IMR-90 (cell line): Measurements from ENCODE around the gene SIX5. TPM values are rescaled to one million over a fixed set of nuclear protein-coding genes. Genes with fewer than 3 reads are reported as not detected.

Experiments used
- ATAC-seq: fragments of 200-7000 bp; cut with Tn5 transposase; 2 replicates; pipeline ENCODE4 v1.9.1; 2020; ENCODE audit warnings: low read depth, mild to moderate bottlenecking, moderate library complexity
- BruUV-seq: library from RNA; stranded (reverse); fragments of 400-500 nt; replicated peaks from 2 replicates; lab custom pipeline; 2021; lab: Mats Ljungman, UMichigan
- CTCF ChIA-PET: fragments of 300-600 bp; formaldehyde crosslinking; extraction: SDS; loops from one replicate; lab custom pipeline; 2021; ENCODE audit warnings: antibody characterized with exemption; lab: Yijun Ruan, JAX
- POLR2A ChIA-PET: fragments of 300-600 bp; sonication (Branson Sonifier 250); formaldehyde crosslinking; loops from one replicate; lab custom pipeline; 2022; ENCODE audit warnings: antibody characterized with exemption; ENCODE audit not compliant: unreplicated experiment; lab: Charles Lee
- DNase-seq: peaks from one replicate; pipeline ENCODE4 v3.0.0; 2013
- H2AFZ ChIP-seq: replicated peaks from 2 replicates; pipeline ENCODE3; 2013; ENCODE audit warnings: low read length, mild to moderate bottlenecking; ENCODE audit not compliant: poor library complexity
- H2AK5ac ChIP-seq: 2 replicates; pipeline ENCODE4 v1.6.1; 2013; ENCODE audit warnings: low read depth, low read length, inconsistent platforms
- H2AK9ac ChIP-seq: replicated peaks from 2 replicates; pipeline ENCODE3; 2013; ENCODE audit warnings: mild to moderate bottlenecking, low read depth, low read length, moderate library complexity; ENCODE audit not compliant: poor library complexity
- H2BK120ac ChIP-seq: 2 replicates; pipeline ENCODE4 v1.6.1; 2013; ENCODE audit warnings: low read depth, low read length, inconsistent platforms
- H2BK15ac ChIP-seq: 3 replicates; pipeline ENCODE4 v1.6.1; 2013; ENCODE audit warnings: low read depth, low read length, inconsistent platforms
- H2BK20ac ChIP-seq: 2 replicates; pipeline ENCODE4 v1.6.1; 2013; ENCODE audit warnings: low read depth, mild to moderate bottlenecking, inconsistent platforms, low read length, moderate library complexity
- H2BK5ac ChIP-seq: 2 replicates; pipeline ENCODE4 v1.6.1; 2013; ENCODE audit warnings: mild to moderate bottlenecking, low read depth, low read length, inconsistent platforms; ENCODE audit not compliant: poor library complexity, severe bottlenecking
- H3K14ac ChIP-seq: replicated peaks from 2 replicates; pipeline ENCODE4 v1.6.1; 2013; ENCODE audit warnings: low read depth, low read length, inconsistent platforms
- H3K18ac ChIP-seq: 2 replicates; pipeline ENCODE4 v1.6.1; 2013; ENCODE audit warnings: low read depth, low read length, control low read depth
- H3K23ac ChIP-seq: 2 replicates; pipeline ENCODE4 v1.6.1; 2013; ENCODE audit warnings: low read depth, low read length, inconsistent platforms
- H3K27ac ChIP-seq: 2 replicates; pipeline ENCODE4 v1.5.1; 2013; ENCODE audit warnings: mild to moderate bottlenecking, control low read depth, low read length; ENCODE audit not compliant: insufficient read depth
- H3K27me3 ChIP-seq: 2 replicates; pipeline ENCODE4 v1.6.1; 2013; ENCODE audit warnings: low read length; ENCODE audit not compliant: control insufficient read depth, insufficient read depth
- H3K36me3 ChIP-seq: 2 replicates; pipeline ENCODE4 v1.6.1; 2013; ENCODE audit warnings: low read length, mixed read lengths; ENCODE audit not compliant: control insufficient read depth, insufficient read depth
- H3K4ac ChIP-seq: 2 replicates; pipeline ENCODE4 v1.6.1; 2013; ENCODE audit warnings: low read depth, low read length, inconsistent platforms
- H3K4me1 ChIP-seq: 2 replicates; pipeline ENCODE4 v1.6.1; 2013; ENCODE audit warnings: low read length, mixed read lengths; ENCODE audit not compliant: control insufficient read depth, insufficient read depth
- H3K4me2 ChIP-seq: 2 replicates; pipeline ENCODE4 v1.6.1; 2013; ENCODE audit warnings: low read depth, mild to moderate bottlenecking, control low read depth, low read length, moderate library complexity
- H3K4me3 ChIP-seq: 2 replicates; pipeline ENCODE4 v1.5.1; 2013; ENCODE audit warnings: low read depth, mild to moderate bottlenecking, control low read depth, low read length, moderate library complexity; ENCODE audit not compliant: insufficient read depth
- H3K56ac ChIP-seq: 2 replicates; pipeline ENCODE4 v1.6.1; 2013; ENCODE audit warnings: low read length, inconsistent platforms; ENCODE audit not compliant: insufficient read depth; ENCODE audit errors: extremely low read depth
- H3K79me1 ChIP-seq, 2 experiments: 2 replicates each; pipeline ENCODE4 v1.6.1; 2013; ENCODE audit warnings: low read length in 2 of 2, inconsistent platforms in 1 of 2, low read depth in 1 of 2
- H3K9ac ChIP-seq: 2 replicates; pipeline ENCODE4 v1.6.1; 2013; ENCODE audit warnings: low read depth, low read length, control low read depth
- H3K9me1 ChIP-seq: 2 replicates; pipeline ENCODE4 v1.6.1; 2013; ENCODE audit warnings: low read length, inconsistent platforms; ENCODE audit not compliant: insufficient read depth
- H3K9me3 ChIP-seq: 2 replicates; pipeline ENCODE4 v1.6.1; 2013; ENCODE audit warnings: low read length; ENCODE audit not compliant: control insufficient read depth, insufficient read depth
- H4K20me1 ChIP-seq: 2 replicates; pipeline ENCODE4 v1.6.1; 2013; ENCODE audit warnings: low read length, inconsistent platforms; ENCODE audit not compliant: insufficient read depth
- H4K5ac ChIP-seq: 2 replicates; pipeline ENCODE4 v1.6.1; 2013; ENCODE audit warnings: mild to moderate bottlenecking, low read depth, low read length, control low read depth
- H4K8ac ChIP-seq, 2 experiments: 2 replicates each; pipeline ENCODE4 v1.6.1; 2013; ENCODE audit warnings: low read depth in 2 of 2, low read length in 2 of 2, control low read depth in 1 of 2, inconsistent platforms in 1 of 2
- H4K91ac ChIP-seq: 2 replicates; pipeline ENCODE4 v1.6.1; 2013; ENCODE audit warnings: low read depth, low read length, inconsistent platforms; ENCODE audit not compliant: insufficient read depth
- BHLHE40 ChIP-seq: fragments of 150-350 bp; IDR thresholded peaks from 2 replicates; pipeline ENCODE4 v1.6.1; 2016; ENCODE audit warnings: mild to moderate bottlenecking, low read depth, low read length
- CEBPB ChIP-seq: IDR thresholded peaks from 2 replicates; pipeline ENCODE4 v1.6.1; 2012; ENCODE audit warnings: low read depth, low read length, improper control_type of control experiment
- CTCF ChIP-seq: conservative IDR thresholded peaks from 2 replicates; pipeline ENCODE4 v1.5.1; 2012; ENCODE audit warnings: mild to moderate bottlenecking, low read depth, low read length, improper control_type of control experiment
- FOS ChIP-seq: fragments of 150-350 bp; IDR thresholded peaks from 2 replicates; pipeline ENCODE4 v1.6.1; 2016; ENCODE audit warnings: low read depth, low read length
- MAFK ChIP-seq: IDR thresholded peaks from 2 replicates; pipeline ENCODE4 v1.6.1; 2012; ENCODE audit warnings: low read depth, low read length, improper control_type of control experiment
- MAZ ChIP-seq: IDR thresholded peaks from 2 replicates; pipeline ENCODE4 v1.6.1; 2012; ENCODE audit warnings: low read depth, mild to moderate bottlenecking, low read length, improper control_type of control experiment, moderate library complexity, borderline replicate concordance
- WGBS, 2 experiments: methylation state at CpG; one replicate each; pipeline versions ENCODE4 v1.1.5 to v1.1.7; 2013; ENCODE audit warnings: missing lambda C conversion rate in 2 of 2; ENCODE audit not compliant: insufficient read length in 1 of 2; ENCODE audit errors: extremely low coverage in 2 of 2; 5-methylcytosine and 5-hydroxymethylcytosine counted together
- dilution Hi-C: fragments of 300-500 bp; cut with HindIII; formaldehyde crosslinking; loops from one replicate; pipeline ENCODE4 v1.14.3; 2018; ENCODE audit warnings: low sequenced_read_pairs; ENCODE audit not compliant: unreplicated experiment
- in situ Hi-C: fragments of 300-500 bp; cut with MboI; formaldehyde crosslinking; loops from 3 replicates; pipeline ENCODE4 v1.14.3; 2019; ENCODE audit warnings: low sequenced_read_pairs, inconsistent platforms, mixed read lengths
- intact Hi-C: fragments of 100-400 bp; cut with micrococcal nuclease; formaldehyde crosslinking; loops from 2 replicates; pipeline ENCODE4 v1.10.0; 2022
- polyA plus RNA-seq, 3 experiments: library from polyadenylated mRNA; depleted of rRNA; stranded (reverse); fragments of >200 nt; gene quantifications; 2 replicates each; pipeline ENCODE4 v1.2.3, GENCODE V29; 2012; ENCODE audit warnings: low replicate concordance in 1 of 3
- total RNA-seq: library from RNA; depleted of rRNA; stranded (reverse); fragments of >200 nt; gene quantifications from 2 replicates; pipeline ENCODE4 v1.2.3, GENCODE V29; 2012
- TF ChIP-seq, protein P1 (sequence below): fragments of 150-350 bp; IDR thresholded peaks from 2 replicates; pipeline ENCODE4 v1.6.1; 2017; ENCODE audit warnings: mild to moderate bottlenecking, antibody characterized with exemption, low read length, low read depth

Gene SIX5
- total and polyA plus RNA-seq, 2 of the 4 experiments (the other 2 are of a cell fraction), result 0.90 to 15.5 TPM

- intact Hi-C loops, result loop anchor here (2.0 kb wide), 2 partner anchors 37 to 75 kb away; partner anchors contain the start of genes FBXO46 and QPCTL
- peak; percentile 65 for DNase-seq
These were observed 984 bp downstream of the SIX5 start for GRCh38 chr19:45767881-45768654.

More at GRCh38 chr19:45767881-45768654, 984 bp downstream of the SIX5 start:
- 1% methylated on average over 55 of the region's 102 CpGs; no CpG with 5 or more reads in 1 of the 2 experiments for WGBS, 2 experiments
- no TSS peak for BruUV-seq
- ChIA-PET CTCF (interaction anchor here (0.6 to 3.0 kb wide), 5 partner anchors 31 to 222 kb away, joined by 3 to 24 read pairs (median 4); no protein-coding TSS in a partner anchor), POLR2A (interaction anchor here (0.5 to 1.2 kb wide), 4 partner anchors 16 to 40 kb away, joined by 5 to 10 read pairs (median 5); partner anchors contain the start of genes DMWD and FBXO46)
- Histone ChIP-seq H3K27ac (peak overlapping the region; percentile 98), H3K9me1 (no peaks in the 10 kb centered on the region; the same call in 1 of the 2 replicates), H2BK5ac (peak overlapping the region; percentile 97), H2AK9ac (peak overlapping the region; percentile 98), H3K9ac (peak overlapping the region; percentile 89), H3K36me3 (peaks cover 8% of the 10 kb centered on the region; the same call in 1 of the 2 replicates), H3K4me3 (peak overlapping the region; percentile 62), H3K14ac (peak overlapping the region; percentile 68; the same call in 1 of the 2 replicates), H2AK5ac (peak overlapping the region; percentile 36), H3K56ac (peak overlapping the region; percentile 43), H3K9me3 (no peaks in the 10 kb centered on the region), H3K4me1 (peaks cover 22% of the 10 kb centered on the region), H2BK120ac (no peak overlapping the region; the same call in 1 of the 2 replicates), H4K8ac (peak overlapping the region in 1 of 2 experiments; percentile 4; a peak in 2 of 4 replicates), H3K27me3 (no peaks in the 10 kb centered on the region), H4K91ac (no peak overlapping the region; the same call in 1 of the 2 replicates), H3K18ac (0 out of 2 replicates have a peak overlapping the region, but pooled peaks have one; percentile 16), H2AFZ (peak overlapping the region; percentile 88), H3K4me2 (peak overlapping the region; percentile 86), H2BK15ac (no peak overlapping the region), H4K5ac (peak overlapping the region; percentile 40; the same call in 1 of the 2 replicates), H3K4ac (peak overlapping the region; percentile 77), H2BK20ac (no peak overlapping the region), H4K20me1 (peaks cover 12% of the 10 kb centered on the region), H3K23ac (peak overlapping the region; percentile 35; the same call in 1 of the 2 replicates), H3K79me1 (peaks cover 4 to 20% of the 10 kb centered on the region in 2 experiments; a peak in 1 of 4 replicates)
- no peak for TF ChIP-seq MAZ
- TF ChIP-seq BHLHE40, result no peak
- TF ChIP-seq MAFK, result no peak
- TF ChIP-seq CEBPB, result 0 out of 2 replicates have a peak, but pooled peaks have one; percentile 8
- TF ChIP-seq FOS, result no peak
- no peak for TF ChIP-seq CTCF
- TF ChIP-seq, protein P1, sequence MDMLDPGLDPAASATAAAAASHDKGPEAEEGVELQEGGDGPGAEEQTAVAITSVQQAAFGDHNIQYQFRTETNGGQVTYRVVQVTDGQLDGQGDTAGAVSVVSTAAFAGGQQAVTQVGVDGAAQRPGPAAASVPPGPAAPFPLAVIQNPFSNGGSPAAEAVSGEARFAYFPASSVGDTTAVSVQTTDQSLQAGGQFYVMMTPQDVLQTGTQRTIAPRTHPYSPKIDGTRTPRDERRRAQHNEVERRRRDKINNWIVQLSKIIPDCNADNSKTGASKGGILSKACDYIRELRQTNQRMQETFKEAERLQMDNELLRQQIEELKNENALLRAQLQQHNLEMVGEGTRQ, result no peak
- ATAC-seq, result no peak
- in situ Hi-C loops (no loop called here), dilution Hi-C loops (no loop called here)
